ENCODE data around the gene GPATCH2L.

Gene GPATCH2L

DNA sequence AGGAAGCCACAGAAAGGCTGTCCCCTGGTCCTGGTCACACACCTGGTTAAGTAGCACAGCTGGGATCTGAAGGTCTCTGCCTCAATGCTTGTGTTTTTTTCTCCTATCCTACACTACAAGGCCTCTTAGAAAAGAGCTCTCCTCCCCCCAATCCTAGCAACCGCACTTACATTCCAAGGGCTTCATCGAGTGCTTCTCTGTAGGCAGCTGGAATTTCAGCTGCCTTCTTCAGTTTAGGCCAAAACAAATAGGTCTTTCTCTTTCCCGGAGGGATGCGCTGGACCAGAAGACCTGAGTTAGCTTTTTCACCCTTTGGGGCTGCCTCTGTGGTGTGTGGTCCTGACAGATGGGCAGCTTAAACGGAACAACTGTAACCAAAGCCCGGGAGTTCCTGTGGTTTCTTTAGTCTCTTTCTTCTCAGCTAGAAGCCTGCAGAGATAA, 109.7 kb downstream of the GPATCH2L start:
- no peak for DNase-seq (ENCODE audit: low read depth)
- TF ChIP-seq, protein P1, sequence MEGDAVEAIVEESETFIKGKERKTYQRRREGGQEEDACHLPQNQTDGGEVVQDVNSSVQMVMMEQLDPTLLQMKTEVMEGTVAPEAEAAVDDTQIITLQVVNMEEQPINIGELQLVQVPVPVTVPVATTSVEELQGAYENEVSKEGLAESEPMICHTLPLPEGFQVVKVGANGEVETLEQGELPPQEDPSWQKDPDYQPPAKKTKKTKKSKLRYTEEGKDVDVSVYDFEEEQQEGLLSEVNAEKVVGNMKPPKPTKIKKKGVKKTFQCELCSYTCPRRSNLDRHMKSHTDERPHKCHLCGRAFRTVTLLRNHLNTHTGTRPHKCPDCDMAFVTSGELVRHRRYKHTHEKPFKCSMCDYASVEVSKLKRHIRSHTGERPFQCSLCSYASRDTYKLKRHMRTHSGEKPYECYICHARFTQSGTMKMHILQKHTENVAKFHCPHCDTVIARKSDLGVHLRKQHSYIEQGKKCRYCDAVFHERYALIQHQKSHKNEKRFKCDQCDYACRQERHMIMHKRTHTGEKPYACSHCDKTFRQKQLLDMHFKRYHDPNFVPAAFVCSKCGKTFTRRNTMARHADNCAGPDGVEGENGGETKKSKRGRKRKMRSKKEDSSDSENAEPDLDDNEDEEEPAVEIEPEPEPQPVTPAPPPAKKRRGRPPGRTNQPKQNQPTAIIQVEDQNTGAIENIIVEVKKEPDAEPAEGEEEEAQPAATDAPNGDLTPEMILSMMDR (IDR thresholded peaks at IDR 0.05; ENCODE audit: control insufficient read depth, extremely low read depth, insufficient read depth) = no peak
- H3K4me3 ChIP-seq (ENCODE audit: low read depth, low read length) = no peak overlapping the region

DNA sequence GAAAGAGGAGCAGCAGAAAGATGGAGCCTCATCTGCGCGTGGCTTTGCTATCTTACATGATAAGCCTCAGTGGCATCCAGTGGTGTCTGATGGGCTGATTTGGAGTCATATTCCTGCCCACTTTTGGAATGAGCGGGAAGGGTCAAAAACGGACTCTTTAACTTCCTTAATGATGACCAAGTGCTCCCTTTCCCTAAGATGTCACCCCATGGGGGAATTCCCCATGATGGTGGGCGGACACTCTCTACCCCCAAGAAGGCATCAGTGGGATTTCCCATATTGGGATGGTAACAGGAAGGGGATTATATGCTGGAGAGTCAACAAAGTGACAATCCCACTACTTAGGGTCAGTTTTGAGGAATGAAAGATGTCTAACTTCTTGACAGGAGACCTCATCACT, 110.9 kb downstream of the GPATCH2L start:
- H3K4me3 ChIP-seq (ENCODE audit: low read depth, low read length) = no peak overlapping the region
- TF ChIP-seq, protein P1 (IDR thresholded peaks at IDR 0.05; ENCODE audit: control insufficient read depth, extremely low read depth, insufficient read depth) = no peak
- DNase-seq (ENCODE audit: low read depth) = no peak

All from LNCaP clone FGC (cell line).